ENCODE results near the gene ACRBP.
A peak's percentile ranks its signal among the peaks of the same experiment; 100 is the strongest.

ACRBP gene

GRCh38 chr12:6646276-6647082 is 753 bp downstream of the ACRBP start:
- DNase-seq = no peak

GRCh38 chr12:6644903-6645302 is 2.3 kb downstream of the ACRBP start:
- no peak for DNase-seq

GRCh38 chr12:6644257-6644596 is 3.0 kb downstream of the ACRBP start:
- DNase-seq = peak; percentile 98

- peak; percentile 97 for DNase-seq
Measured at GRCh38 chr12:6643569-6644256, 3.5 kb downstream of the ACRBP start.

GRCh38 chr12:6641131-6641530 is 6.1 kb downstream of the ACRBP start:
- no peak for DNase-seq

- no peak for DNase-seq
Measured at GRCh38 chr12:6640497-6640896, 6.7 kb downstream of the ACRBP start.

- no peak for DNase-seq
Measured at GRCh38 chr12:6639151-6639801, 8.0 kb downstream of the ACRBP start.

- DNase-seq = peak; percentile 83
Measured at GRCh38 chr12:6638305-6638704, 8.9 kb downstream of the ACRBP start.

- peak; percentile 68 for DNase-seq
Measured at GRCh38 chr12:6635856-6636531, 11.2 kb downstream of the ACRBP start, which contains the start of gene LPAR5. Gene LPAR5 (minus strand): TSS chr12:6635959. CDS start chr12:6621248, 14,711 bp downstream.

- DNase-seq = no peak
Measured at GRCh38 chr12:6635375-6635855, 11.8 kb downstream of the ACRBP start.

- peak; percentile 58 for DNase-seq
Measured at GRCh38 chr12:6632026-6632983, 14.9 kb downstream of the ACRBP start.

- no peak for DNase-seq
Measured at GRCh38 chr12:6631549-6631961, 15.7 kb downstream of the ACRBP start.

- DNase-seq = no peak
Measured at GRCh38 chr12:6630736-6631135, 16.5 kb downstream of the ACRBP start.

GRCh38 chr12:6627616-6628015 is 19.6 kb downstream of the ACRBP start:
- peak; percentile 20 for DNase-seq

GRCh38 chr12:6626654-6627283 is 20.5 kb downstream of the ACRBP start:
- DNase-seq = peak; percentile 53

- no peak for DNase-seq
Measured at GRCh38 chr12:6620885-6621274, 26.4 kb downstream of the ACRBP start.

- no peak for DNase-seq
Measured at GRCh38 chr12:6620137-6620884, 26.9 kb downstream of the ACRBP start.

- DNase-seq = peak; percentile 61
Measured at GRCh38 chr12:6618483-6619225, 28.6 kb downstream of the ACRBP start.

GRCh38 chr12:6615802-6616201 is 31.4 kb downstream of the ACRBP start:
- DNase-seq = no peak
